Parathyroid adenoma (tissue), 2 donors: ENCODE results near the gene ARSD.

Experiments
- H2AFZ ChIP-seq: fragments of 300-600 bp; sonication (generic); one replicate; pipeline ENCODE4 v1.7.0; 2017; ENCODE audit warnings: antibody characterized with exemption, mild to moderate bottlenecking
- H3K27ac ChIP-seq: fragments of 300-600 bp; sonication (generic); one replicate; pipeline ENCODE4 v1.7.0; 2017
- H3K27me3 ChIP-seq: fragments of 300-600 bp; sonication (generic); one replicate; pipeline ENCODE4 v1.7.0; 2017; ENCODE audit warnings: low read length; ENCODE audit not compliant: control insufficient read depth, insufficient read depth
- H3K36me3 ChIP-seq: fragments of 300-600 bp; sonication (generic); one replicate; pipeline ENCODE4 v1.7.0; 2017; ENCODE audit warnings: low read length; ENCODE audit not compliant: control insufficient read depth, insufficient read depth
- H3K4me1 ChIP-seq: fragments of 300-600 bp; sonication (generic); one replicate; pipeline ENCODE4 v1.7.0; 2017; ENCODE audit warnings: control low read depth
- H3K4me2 ChIP-seq: fragments of 300-600 bp; sonication (generic); one replicate; pipeline ENCODE4 v1.7.0; 2017; ENCODE audit warnings: low read length
- H3K4me3 ChIP-seq: fragments of 300-600 bp; sonication (generic); one replicate; pipeline ENCODE4 v1.7.0; 2017; ENCODE audit warnings: low read depth, low read length
- H3K79me2 ChIP-seq: fragments of 300-600 bp; sonication (generic); one replicate; pipeline ENCODE4 v1.7.0; 2017; ENCODE audit warnings: control low read depth
- H3K9ac ChIP-seq: fragments of 300-600 bp; sonication (generic); one replicate; pipeline ENCODE4 v1.7.0; 2017; ENCODE audit warnings: mild to moderate bottlenecking
- H3K9me3 ChIP-seq: fragments of 300-600 bp; sonication (generic); one replicate; pipeline ENCODE4 v1.7.0; 2017; ENCODE audit warnings: low read length; ENCODE audit not compliant: control insufficient read depth
- CTCF ChIP-seq: fragments of 300-600 bp; sonication (generic); IDR thresholded peaks from one replicate; pipeline ENCODE4 v1.7.0; 2017; ENCODE audit warnings: antibody characterized with exemption, mild to moderate bottlenecking
- donor health status: primary hyperparathyroidism.

ARSD gene

GRCh38 chrX:2908125-2908685, 20.9 kb downstream of the ARSD start:
- no peaks in the 10 kb centered on the region for H3K79me2 ChIP-seq
- H3K4me3 ChIP-seq, result no peak overlapping the region
- H2AFZ ChIP-seq, result no peak overlapping the region
- no peaks in the 10 kb centered on the region for H3K9me3 ChIP-seq
- no peak for TF ChIP-seq CTCF
- H3K4me2 ChIP-seq, result no peak overlapping the region
- no peak overlapping the region for H3K9ac ChIP-seq
- no peaks in the 10 kb centered on the region for H3K36me3 ChIP-seq
- H3K27me3 ChIP-seq, result no peaks in the 10 kb centered on the region
- no peak overlapping the region for H3K27ac ChIP-seq
- H3K4me1 ChIP-seq, result no peaks in the 10 kb centered on the region

DNA sequence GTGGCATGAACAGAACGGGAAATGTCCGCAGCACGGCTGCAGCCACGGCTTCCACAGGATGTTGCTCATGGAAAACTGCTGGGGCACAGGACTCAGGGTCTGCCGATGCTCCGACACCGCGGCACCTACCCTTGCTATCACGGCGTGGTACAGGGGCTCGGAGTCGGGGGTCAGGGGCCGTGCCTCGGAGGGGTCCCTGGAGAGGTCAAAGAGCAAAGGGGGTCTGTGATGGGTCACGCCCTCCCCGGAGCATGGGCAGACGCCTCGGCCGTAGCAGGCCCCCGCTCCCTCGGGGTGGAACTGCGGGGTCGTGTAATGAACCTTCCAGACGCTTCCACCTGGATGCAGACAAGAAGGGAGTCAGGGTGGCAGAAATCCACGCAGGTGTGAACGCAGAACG, 21.8 kb downstream of the ARSD start:
- Histone ChIP-seq H3K4me3 (no peak overlapping the region), H3K27me3 (no peaks in the 10 kb centered on the region), H3K4me2 (no peak overlapping the region), H3K9me3 (no peaks in the 10 kb centered on the region), H3K36me3 (no peaks in the 10 kb centered on the region), H2AFZ (no peak overlapping the region), H3K27ac (no peak overlapping the region), H3K9ac (no peak overlapping the region), H3K4me1 (no peaks in the 10 kb centered on the region), H3K79me2 (no peaks in the 10 kb centered on the region)
- no peak for TF ChIP-seq CTCF

- H3K79me2 ChIP-seq, result no peaks in the 10 kb centered on the region
- H3K27me3 ChIP-seq, result no peaks in the 10 kb centered on the region
- no peak overlapping the region for H3K4me2 ChIP-seq
- no peak overlapping the region for H2AFZ ChIP-seq
- H3K36me3 ChIP-seq, result no peaks in the 10 kb centered on the region
- H3K9ac ChIP-seq, result no peak overlapping the region
- no peak overlapping the region for H3K27ac ChIP-seq
- TF ChIP-seq CTCF, result no peak
- no peaks in the 10 kb centered on the region for H3K9me3 ChIP-seq
- no peak overlapping the region for H3K4me3 ChIP-seq
- H3K4me1 ChIP-seq, result no peaks in the 10 kb centered on the region
Measured at GRCh38 chrX:2903366-2903765, 25.8 kb downstream of the ARSD start.

DNA sequence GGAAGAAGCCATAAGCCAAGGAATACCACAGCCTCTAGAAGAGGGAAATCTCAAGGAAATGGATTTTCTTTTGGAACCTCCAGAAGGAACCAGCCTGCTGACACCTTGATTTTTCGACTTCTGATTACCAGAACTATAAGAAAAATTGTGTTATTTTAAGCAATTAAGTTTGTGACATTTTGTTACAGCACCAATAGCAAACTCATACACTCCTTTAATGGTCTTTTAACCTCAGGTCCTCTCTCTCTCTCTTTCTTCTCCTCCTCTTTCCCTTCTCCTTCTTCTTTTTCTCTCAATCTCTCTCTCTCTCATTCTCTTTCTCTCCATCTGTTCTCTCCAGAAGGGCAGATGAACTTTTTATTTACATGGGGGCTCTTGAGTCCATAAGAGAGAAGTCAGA, 26.3 kb downstream of the ARSD start:
- Histone ChIP-seq H3K4me3 (no peak overlapping the region), H3K9me3 (no peaks in the 10 kb centered on the region), H2AFZ (no peak overlapping the region), H3K79me2 (no peaks in the 10 kb centered on the region), H3K27ac (no peak overlapping the region), H3K27me3 (no peaks in the 10 kb centered on the region), H3K4me2 (no peak overlapping the region), H3K36me3 (no peaks in the 10 kb centered on the region), H3K9ac (no peak overlapping the region), H3K4me1 (no peaks in the 10 kb centered on the region)
- TF ChIP-seq CTCF, result no peak

DNA sequence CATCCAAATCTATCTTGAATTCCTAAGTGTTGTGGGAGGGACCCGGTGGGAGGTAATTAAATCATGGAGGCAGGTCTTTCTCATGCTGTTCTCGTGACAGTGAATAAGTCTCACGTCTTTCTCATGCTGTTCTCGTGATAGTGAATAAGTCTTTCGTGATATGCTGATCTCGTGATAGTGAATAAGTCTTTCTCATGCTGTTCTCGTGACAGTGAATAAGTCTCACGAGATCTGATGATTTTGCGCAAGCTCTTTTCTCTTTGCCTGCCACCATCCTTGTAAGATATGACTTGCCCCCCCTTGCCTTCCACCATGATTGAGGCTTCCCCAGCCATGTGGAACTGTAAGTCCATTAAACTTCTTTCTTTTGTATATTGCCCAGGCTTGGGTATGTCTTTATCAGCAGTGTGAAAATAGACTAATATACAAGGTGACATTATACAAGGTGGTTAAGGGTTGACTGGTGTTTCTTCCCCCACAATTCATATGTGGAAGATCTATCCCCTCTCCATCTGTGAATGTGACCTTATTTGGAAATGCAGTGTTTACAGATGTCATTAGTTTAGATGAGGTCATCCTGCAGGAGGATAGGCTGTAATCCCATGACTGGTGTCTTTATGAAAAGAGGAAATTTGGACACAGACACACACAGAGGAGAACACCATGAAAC, 27.6 kb downstream of the ARSD start:
- no peaks in the 10 kb centered on the region for H3K79me2 ChIP-seq
- H3K36me3 ChIP-seq, result no peaks in the 10 kb centered on the region
- H3K4me1 ChIP-seq, result no peaks in the 10 kb centered on the region
- no peaks in the 10 kb centered on the region for H3K27me3 ChIP-seq
- no peak overlapping the region for H3K27ac ChIP-seq
- no peak overlapping the region for H3K9ac ChIP-seq
- H3K4me2 ChIP-seq, result no peak overlapping the region
- no peak for TF ChIP-seq CTCF
- no peaks in the 10 kb centered on the region for H3K9me3 ChIP-seq
- no peak overlapping the region for H2AFZ ChIP-seq
- no peak overlapping the region for H3K4me3 ChIP-seq
